ACC112 (cell line): ENCODE results near the gene TMEM135.

Source experiments
- H2AFZ ChIP-seq: fragments of 200-600 bp; sonication (generic); one replicate; pipeline ENCODE4 v1.6.0; 2017; ENCODE audit warnings: antibody characterized with exemption, low read length; ENCODE audit not compliant: unreplicated experiment
- H3K27ac ChIP-seq: fragments of 200-600 bp; sonication (generic); 2 replicates; pipeline ENCODE4 v1.5.1; 2014; ENCODE audit warnings: low read depth, mild to moderate bottlenecking, antibody characterized with exemption, low read length, moderate library complexity
- H3K27me3 ChIP-seq: fragments of 200-600 bp; sonication (generic); 2 replicates; pipeline ENCODE4 v1.6.1; 2014; ENCODE audit warnings: mild to moderate bottlenecking, antibody characterized with exemption, low read length, moderate library complexity, mixed read lengths; ENCODE audit not compliant: insufficient read depth
- H3K36me3 ChIP-seq: fragments of 200-600 bp; sonication (generic); 2 replicates; pipeline ENCODE4 v1.6.1; 2016; ENCODE audit warnings: mild to moderate bottlenecking, antibody characterized with exemption, low read length, moderate library complexity, mixed read lengths; ENCODE audit not compliant: insufficient read depth
- H3K4me1 ChIP-seq: fragments of 200-600 bp; sonication (generic); one replicate; pipeline ENCODE4 v1.6.1; 2016; ENCODE audit warnings: low read length, mixed read lengths; ENCODE audit not compliant: insufficient read depth, unreplicated experiment, control insufficient read depth
- H3K4me3 ChIP-seq: fragments of 200-600 bp; sonication (generic); 2 replicates; pipeline ENCODE4 v1.5.1; 2014; ENCODE audit warnings: mild to moderate bottlenecking, low read depth, low read length
- H3K79me2 ChIP-seq: fragments of 200-600 bp; sonication (generic); one replicate; pipeline ENCODE4 v1.6.0; 2016; ENCODE audit warnings: low read length; ENCODE audit not compliant: control insufficient read depth, unreplicated experiment, insufficient read depth

Gene TMEM135

DNA sequence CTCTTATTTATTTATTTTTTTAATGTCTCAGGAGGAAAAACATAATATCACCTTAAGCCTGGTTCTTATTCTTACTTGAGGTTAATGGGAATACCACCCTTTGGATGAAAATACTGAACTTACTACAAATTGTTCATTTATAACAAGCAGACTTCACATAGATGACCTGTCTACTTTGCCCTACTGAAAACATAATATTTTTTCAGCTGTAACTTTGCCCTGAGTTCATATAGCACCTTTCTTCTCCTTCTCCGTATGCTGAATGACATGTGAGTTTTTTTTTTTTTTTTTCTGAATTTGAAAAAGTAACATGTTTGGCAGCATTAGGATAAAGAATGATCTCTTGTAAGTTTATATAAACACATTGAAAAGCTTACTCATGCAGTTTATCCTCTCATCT, 186.8 kb downstream of the TMEM135 start:
- no peaks in the 10 kb centered on the region for H3K36me3 ChIP-seq
- no peaks in the 10 kb centered on the region for H3K79me2 ChIP-seq
- no peak overlapping the region for H3K4me3 ChIP-seq
- no peak overlapping the region for H3K27ac ChIP-seq
- peaks cover 10% of the 10 kb centered on the region for H3K4me1 ChIP-seq
- H2AFZ ChIP-seq: no peak overlapping the region
- no peaks in the 10 kb centered on the region for H3K27me3 ChIP-seq

DNA sequence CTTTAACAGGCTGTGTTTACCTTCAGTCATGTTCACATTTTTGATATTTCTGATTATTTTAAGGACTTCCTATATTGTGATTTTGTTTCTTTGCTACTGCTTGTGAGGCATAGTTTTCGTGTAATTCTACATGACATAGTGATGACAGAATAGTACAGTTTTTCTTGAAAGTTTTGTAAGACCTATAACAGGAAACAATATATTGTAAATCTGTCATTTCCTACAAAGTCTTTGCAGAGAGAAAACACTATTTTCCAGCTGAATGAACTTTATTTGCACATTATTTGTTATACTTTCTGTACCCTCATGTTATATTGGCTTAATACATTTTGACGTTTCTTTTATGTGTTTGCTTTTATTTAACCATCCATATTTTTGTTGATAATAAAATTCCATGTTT, 191.1 kb downstream of the TMEM135 start:
- H3K4me1 ChIP-seq: peaks cover 8% of the 10 kb centered on the region
- H3K4me3 ChIP-seq: no peak overlapping the region
- H2AFZ ChIP-seq: no peak overlapping the region
- H3K27me3 ChIP-seq: no peaks in the 10 kb centered on the region
- H3K36me3 ChIP-seq: peaks cover 12% of the 10 kb centered on the region
- H3K79me2 ChIP-seq: no peaks in the 10 kb centered on the region
- no peak overlapping the region for H3K27ac ChIP-seq

DNA sequence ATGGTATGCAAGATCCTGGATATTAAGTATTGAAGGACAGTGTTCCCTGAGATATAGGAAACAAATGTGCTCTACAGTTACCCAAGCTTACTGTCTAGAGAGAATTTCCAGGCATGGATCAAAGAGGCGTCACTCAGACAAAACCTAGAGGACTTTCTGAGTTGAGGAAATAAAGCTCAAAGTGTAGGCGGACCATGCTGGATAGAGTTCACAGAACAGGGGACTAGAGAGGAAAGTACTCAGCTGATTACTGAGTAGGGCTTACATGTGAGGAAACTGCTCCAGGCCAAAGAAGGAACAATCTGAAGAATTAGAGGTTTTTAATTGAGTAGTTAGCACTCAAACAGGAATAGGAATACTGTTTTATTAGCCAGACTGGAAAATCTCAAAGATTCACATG, 193.3 kb downstream of the TMEM135 start:
- Histone ChIP-seq H2AFZ (no peak overlapping the region), H3K27me3 (no peaks in the 10 kb centered on the region), H3K4me3 (no peak overlapping the region), H3K27ac (no peak overlapping the region), H3K36me3 (peaks cover 12% of the 10 kb centered on the region), H3K4me1 (no peaks in the 10 kb centered on the region), H3K79me2 (no peaks in the 10 kb centered on the region)

DNA sequence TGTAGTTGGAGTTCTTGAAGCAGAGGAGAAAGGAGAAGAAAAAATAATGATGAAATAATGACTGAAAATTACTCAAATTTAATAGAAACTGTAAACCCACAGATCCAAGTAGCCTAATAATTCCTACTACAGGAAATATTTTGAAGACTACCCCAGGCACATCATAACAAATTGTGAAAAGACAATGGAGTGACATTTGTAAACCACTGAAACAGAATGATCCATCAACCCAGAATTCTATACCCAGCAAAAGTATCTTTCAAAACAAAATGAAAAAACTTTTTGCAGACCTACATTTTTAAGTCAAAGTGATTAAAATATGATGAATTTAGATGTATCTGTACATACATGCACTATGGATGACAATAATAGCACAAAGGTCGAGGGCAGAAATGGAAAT, 194.6 kb downstream of the TMEM135 start:
- Histone ChIP-seq H3K27me3 (no peaks in the 10 kb centered on the region), H3K79me2 (no peaks in the 10 kb centered on the region), H3K4me3 (no peak overlapping the region), H3K27ac (no peak overlapping the region), H3K4me1 (peaks cover 4% of the 10 kb centered on the region), H2AFZ (no peak overlapping the region), H3K36me3 (peaks cover 12% of the 10 kb centered on the region)

DNA sequence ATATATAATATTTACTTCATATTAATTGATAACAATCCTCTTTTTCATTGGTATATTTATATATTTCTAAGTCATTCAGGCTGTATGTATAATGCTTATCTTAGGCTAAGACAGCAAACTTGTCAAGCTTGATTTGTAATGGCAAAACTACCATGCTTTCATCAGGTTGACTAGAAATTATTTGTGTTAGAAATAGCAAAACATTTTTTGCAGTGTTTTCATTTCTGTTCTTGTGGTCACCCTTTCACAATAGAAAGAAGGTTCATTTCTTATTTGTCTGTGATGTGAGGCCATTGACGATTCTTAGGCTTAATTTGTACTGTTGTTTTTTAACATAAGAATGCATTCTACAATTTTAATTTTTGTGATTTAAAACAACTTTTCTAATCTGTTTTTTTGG, 197.6 kb downstream of the TMEM135 start:
- H3K4me1 ChIP-seq: peaks cover 20% of the 10 kb centered on the region
- no peak overlapping the region for H3K4me3 ChIP-seq
- H3K36me3 ChIP-seq: peaks cover 12% of the 10 kb centered on the region
- H3K27me3 ChIP-seq: no peaks in the 10 kb centered on the region
- H3K27ac ChIP-seq: no peak overlapping the region
- no peak overlapping the region for H2AFZ ChIP-seq
- H3K79me2 ChIP-seq: no peaks in the 10 kb centered on the region

DNA sequence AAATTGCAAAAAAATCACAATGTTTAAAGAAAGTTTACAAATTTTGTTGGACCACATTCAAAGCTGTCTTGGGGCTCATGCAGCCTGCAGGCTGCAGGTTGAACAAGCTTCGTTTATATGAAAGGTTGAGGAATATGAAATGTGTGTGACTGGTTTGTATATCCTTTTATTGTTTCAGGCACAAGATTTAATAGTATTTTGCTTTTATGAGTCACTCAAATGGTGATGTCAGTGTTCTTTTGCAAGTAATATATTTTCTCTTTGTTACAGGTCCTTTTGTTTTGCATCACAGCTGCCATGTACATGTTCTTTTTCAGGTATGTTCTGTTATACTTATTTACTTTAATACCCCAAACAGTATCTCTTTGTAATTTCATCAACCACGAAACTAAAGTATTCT, 198.6 kb downstream of the TMEM135 start:
- H3K27me3 ChIP-seq: no peaks in the 10 kb centered on the region
- no peak overlapping the region for H3K4me3 ChIP-seq

DNA sequence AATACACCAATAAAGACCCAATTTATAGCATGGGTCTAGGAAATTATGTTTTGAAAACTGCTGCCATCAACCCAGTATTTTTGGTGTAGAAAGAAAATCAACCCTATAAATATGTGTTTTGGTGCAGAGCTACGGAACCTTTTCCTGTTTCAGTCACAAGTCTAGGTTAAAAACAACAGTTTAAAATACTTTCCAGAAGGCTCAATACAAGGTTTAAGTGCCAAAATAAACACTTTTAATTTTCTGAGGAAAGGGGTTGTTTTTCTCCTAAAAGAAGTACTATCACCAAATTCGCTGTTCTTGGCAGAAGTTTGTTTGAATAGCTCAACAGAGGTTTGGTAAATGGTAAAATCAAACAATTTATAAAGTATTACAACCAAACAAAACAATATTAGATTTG, 201.3 kb downstream of the TMEM135 start:
- H3K79me2 ChIP-seq: no peaks in the 10 kb centered on the region
- no peak overlapping the region for H2AFZ ChIP-seq
- H3K36me3 ChIP-seq: no peaks in the 10 kb centered on the region
- H3K4me1 ChIP-seq: peaks cover 20% of the 10 kb centered on the region
- peak overlapping the region; percentile 58 for H3K27ac ChIP-seq
- H3K4me3 ChIP-seq: peak overlapping the region; percentile 35
- H3K27me3 ChIP-seq: no peaks in the 10 kb centered on the region

More for the DNA sequence above, 198.6 kb downstream of the TMEM135 start:
- Histone ChIP-seq H3K79me2 (no peaks in the 10 kb centered on the region), H3K4me1 (peaks cover 20% of the 10 kb centered on the region), H2AFZ (no peak overlapping the region), H3K27ac (no peak overlapping the region), H3K36me3 (peaks cover 8% of the 10 kb centered on the region)

DNA sequence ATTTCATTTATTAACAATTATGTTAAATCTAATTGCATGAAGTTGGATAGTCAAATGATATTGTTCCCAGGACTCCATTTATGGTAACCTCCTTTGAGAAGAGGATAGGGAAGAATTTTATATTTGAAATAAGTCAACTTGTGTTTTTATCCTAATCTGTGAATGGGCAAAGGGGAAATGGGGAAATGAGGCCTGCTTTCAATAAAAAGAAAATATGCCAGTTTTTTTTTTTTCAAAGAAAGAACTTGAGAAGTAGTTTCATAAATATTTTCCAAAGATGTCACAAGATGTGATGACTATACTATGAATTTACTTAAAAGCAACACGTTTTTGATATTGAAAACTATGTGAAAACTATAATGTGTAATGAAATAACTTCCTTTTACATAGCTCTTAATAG, 201.8 kb downstream of the TMEM135 start:
- Histone ChIP-seq H3K36me3 (no peaks in the 10 kb centered on the region), H3K79me2 (no peaks in the 10 kb centered on the region), H3K4me3 (no peak overlapping the region), H3K27me3 (no peaks in the 10 kb centered on the region), H3K27ac (peak overlapping the region; percentile 58), H2AFZ (no peak overlapping the region), H3K4me1 (peaks cover 20% of the 10 kb centered on the region)

DNA sequence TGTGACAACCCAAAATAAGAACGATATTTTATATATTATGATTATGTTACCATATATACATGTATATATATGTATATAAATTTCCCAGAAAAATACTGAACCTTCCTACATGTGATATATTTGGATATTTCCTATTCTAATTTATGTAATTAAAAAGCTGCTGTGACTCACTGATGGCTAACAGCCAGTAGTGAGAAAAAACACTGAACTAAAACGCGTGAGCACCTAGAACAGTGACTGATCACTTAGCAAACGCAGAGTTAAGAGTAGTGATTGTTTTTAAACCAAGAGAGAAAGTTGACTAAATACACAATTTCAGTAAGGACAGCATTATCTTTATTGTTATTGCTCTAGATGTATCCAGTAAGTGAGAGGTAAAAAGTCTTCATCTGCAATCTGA, 213.8 kb downstream of the TMEM135 start:
- Histone ChIP-seq H3K27me3 (no peaks in the 10 kb centered on the region), H3K27ac (no peak overlapping the region), H3K36me3 (no peaks in the 10 kb centered on the region), H3K4me3 (no peak overlapping the region), H3K79me2 (no peaks in the 10 kb centered on the region), H3K4me1 (peaks cover 5% of the 10 kb centered on the region), H2AFZ (no peak overlapping the region)

DNA sequence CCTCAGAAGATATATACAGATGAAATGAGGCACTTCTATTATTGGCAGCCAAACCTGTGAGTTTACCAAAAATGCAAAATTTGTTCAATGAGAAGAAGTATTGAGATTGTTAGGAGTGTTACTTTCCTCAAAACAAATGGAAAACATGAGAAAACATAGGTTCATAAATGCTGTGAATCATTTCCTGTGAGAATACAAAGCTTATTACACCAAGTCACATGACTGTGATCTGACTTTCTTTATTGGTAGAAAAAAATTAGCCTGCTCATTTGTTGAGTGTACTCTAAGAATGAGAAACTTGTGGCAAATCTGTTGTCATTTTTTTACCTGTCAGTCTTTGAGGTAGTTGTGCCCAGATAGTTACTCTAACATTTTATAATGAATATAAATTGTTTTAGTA, 215.1 kb downstream of the TMEM135 start:
- H3K27me3 ChIP-seq: no peaks in the 10 kb centered on the region
- H2AFZ ChIP-seq: no peak overlapping the region
- no peak overlapping the region for H3K27ac ChIP-seq
- no peaks in the 10 kb centered on the region for H3K36me3 ChIP-seq
- peaks cover 12% of the 10 kb centered on the region for H3K4me1 ChIP-seq
- H3K4me3 ChIP-seq: no peak overlapping the region
- H3K79me2 ChIP-seq: no peaks in the 10 kb centered on the region

DNA sequence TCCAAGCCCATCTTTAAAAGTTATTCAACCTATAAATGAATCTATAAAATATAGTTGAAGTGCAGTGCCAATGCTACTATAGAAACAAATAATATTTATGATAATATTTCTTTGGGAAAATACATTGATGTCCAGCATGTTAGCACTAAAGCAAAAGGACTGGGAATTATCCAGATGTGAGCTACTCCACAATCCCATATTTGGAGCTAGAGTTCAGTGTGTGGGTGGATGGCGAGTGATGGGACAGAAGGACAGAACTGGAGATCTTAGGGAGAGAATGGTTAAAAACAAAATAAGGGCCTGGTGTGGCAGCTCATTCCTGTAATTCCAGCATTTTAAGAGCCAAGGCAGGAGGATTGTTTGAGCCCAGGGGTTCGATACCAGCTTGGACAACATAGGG, 216.8 kb downstream of the TMEM135 start:
- no peaks in the 10 kb centered on the region for H3K79me2 ChIP-seq
- H3K27me3 ChIP-seq: no peaks in the 10 kb centered on the region
- no peaks in the 10 kb centered on the region for H3K36me3 ChIP-seq
- H2AFZ ChIP-seq: no peak overlapping the region
- peaks cover 13% of the 10 kb centered on the region for H3K4me1 ChIP-seq
- H3K4me3 ChIP-seq: no peak overlapping the region
- H3K27ac ChIP-seq: no peak overlapping the region
